ENCODE measurements around the gene ACAT2.

DNA sequence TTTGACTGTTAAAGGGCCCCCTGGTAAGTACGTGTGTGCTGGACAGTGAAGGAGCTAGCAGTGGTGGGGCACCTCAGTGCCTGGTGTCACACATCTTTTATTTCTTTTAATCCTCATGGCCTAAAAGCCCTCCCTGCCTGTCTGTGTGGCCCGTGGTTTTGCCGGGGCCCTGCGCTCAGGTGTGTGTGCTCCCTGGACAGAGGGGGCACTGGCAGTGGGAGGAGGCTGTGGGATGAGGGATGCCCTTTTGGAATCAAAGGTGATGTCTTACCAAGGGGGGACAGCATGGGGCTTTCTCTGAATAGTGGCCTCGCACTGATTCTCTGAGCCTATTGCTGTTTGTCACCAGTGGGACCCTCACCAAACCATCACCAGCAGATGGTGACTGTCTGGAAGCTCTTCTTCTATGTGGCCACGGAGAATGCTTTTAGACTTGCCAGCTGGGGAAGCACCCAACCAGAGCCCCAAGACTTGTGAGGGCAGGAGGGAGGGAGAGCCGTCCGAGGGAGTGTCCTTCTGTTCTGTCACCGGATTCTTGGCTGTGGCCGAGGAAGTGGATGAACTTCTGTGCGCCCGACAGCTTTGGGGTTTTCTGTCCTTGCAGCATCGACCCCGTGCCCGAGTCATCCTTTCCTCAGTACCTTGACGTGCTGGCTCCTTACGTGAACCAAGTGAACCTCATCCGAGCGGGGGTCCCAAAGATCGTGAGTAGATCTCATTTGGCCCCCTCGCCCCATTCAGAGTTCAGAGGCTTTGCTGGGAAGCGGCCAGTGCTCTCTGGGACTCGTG lies 56.3 kb downstream of the ACAT2 start:
- TF ChIP-seq, protein P1, sequence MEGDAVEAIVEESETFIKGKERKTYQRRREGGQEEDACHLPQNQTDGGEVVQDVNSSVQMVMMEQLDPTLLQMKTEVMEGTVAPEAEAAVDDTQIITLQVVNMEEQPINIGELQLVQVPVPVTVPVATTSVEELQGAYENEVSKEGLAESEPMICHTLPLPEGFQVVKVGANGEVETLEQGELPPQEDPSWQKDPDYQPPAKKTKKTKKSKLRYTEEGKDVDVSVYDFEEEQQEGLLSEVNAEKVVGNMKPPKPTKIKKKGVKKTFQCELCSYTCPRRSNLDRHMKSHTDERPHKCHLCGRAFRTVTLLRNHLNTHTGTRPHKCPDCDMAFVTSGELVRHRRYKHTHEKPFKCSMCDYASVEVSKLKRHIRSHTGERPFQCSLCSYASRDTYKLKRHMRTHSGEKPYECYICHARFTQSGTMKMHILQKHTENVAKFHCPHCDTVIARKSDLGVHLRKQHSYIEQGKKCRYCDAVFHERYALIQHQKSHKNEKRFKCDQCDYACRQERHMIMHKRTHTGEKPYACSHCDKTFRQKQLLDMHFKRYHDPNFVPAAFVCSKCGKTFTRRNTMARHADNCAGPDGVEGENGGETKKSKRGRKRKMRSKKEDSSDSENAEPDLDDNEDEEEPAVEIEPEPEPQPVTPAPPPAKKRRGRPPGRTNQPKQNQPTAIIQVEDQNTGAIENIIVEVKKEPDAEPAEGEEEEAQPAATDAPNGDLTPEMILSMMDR (IDR thresholded peaks at IDR 0.05) = no peak
- TF ChIP-seq POLR2A (IDR thresholded peaks at IDR 0.05) = no peak
- no peak for TF ChIP-seq POLR2AphosphoS5 (IDR thresholded peaks at IDR 0.05; ENCODE audit: insufficient read depth in 1 of 2, low read depth in 1 of 2)

Measured in vagina (tissue), 2 donors.